HFFc6 (cell line): ENCODE measurements around the gene MAPK11. TPM values are rescaled to one million over a fixed set of nuclear protein-coding genes. Genes with fewer than 3 reads are reported as not detected.

Source experiments
- DNase-seq: peaks from one replicate; pipeline ENCODE4 v3.0.0-alpha.2; 2018
- H3K27ac Mint-ChIP-seq: 2 replicates; pipeline ENCODE4 v1.8.0; 2020; ENCODE audit warnings: mild to moderate bottlenecking, mixed read lengths
- H3K27me3 Mint-ChIP-seq: 2 replicates; pipeline ENCODE4 v1.8.0; 2021; ENCODE audit warnings: mild to moderate bottlenecking, moderate library complexity, mixed read lengths; ENCODE audit not compliant: insufficient read depth
- H3K36me3 Mint-ChIP-seq: 2 replicates; pipeline ENCODE4 v1.8.0; 2021; ENCODE audit warnings: low read depth, mixed read lengths
- H3K4me1 Mint-ChIP-seq: 2 replicates; pipeline ENCODE4 v1.8.0; 2020; ENCODE audit warnings: low read depth, mixed read lengths
- H3K4me3 Mint-ChIP-seq: 2 replicates; pipeline ENCODE4 v1.8.0; 2020; ENCODE audit warnings: mild to moderate bottlenecking, moderate library complexity, mixed read lengths
- H3K9me3 Mint-ChIP-seq: 2 replicates; pipeline ENCODE4 v1.8.0; 2020; ENCODE audit warnings: mild to moderate bottlenecking, mixed read lengths
- total RNA-seq, 6 experiments: library from RNA; stranded (reverse); fragmentation: NEBNext Ultra II Directional; extraction: Animal tissue kit (Norgen Biotek cat#: 25700); gene quantifications; 2 replicates in 1 of 6; 3 replicates in 5 of 6; pipeline ENCODE4 v1.2.3, GENCODE V29; 2021
- TF ChIP-seq, protein P1 (sequence below): fragments of 200-600 bp; sonication (generic); IDR thresholded peaks from 2 replicates; pipeline ENCODE4 v1.5.0; 2021; ENCODE audit warnings: antibody characterized with exemption, mild to moderate bottlenecking

Gene MAPK11
- total RNA-seq, 6 experiments from 2014 or later, result 6.0 to 10.2 (median 7.8) TPM

DNA sequence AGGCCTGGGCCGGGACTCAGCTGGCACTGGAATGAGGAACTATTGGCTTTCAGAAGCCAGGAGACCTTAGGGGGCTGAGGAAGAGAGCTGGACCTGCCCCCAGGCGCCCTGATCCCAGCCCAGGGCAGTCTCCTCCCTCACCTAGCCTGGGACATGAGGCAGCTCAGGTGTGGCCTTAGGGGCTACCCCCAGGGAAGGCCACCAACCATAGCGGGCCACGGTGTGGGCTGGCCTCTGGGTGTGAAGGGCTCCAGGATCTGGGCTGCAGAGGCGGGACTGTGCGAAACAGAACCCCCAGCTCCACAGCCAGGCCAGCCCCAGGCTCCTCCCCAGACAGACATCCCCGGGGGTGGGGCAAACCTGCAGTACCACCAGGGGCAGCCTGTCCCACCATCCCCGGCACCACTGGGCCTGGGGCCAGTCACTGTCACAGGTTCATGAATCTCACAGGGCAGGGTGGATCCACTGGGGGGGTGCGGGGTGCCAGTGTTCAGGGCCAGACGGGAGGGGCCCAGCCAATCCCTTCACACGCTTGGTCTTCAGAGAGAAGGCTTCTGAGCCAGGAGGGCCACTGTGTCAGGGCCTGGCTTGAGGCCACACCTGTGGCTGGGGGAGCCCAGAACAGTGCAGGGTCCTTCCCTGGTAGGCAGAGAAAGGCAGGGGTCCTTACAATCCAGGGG lies 33.8 kb upstream of the MAPK11 start:
- TF ChIP-seq, protein P1, sequence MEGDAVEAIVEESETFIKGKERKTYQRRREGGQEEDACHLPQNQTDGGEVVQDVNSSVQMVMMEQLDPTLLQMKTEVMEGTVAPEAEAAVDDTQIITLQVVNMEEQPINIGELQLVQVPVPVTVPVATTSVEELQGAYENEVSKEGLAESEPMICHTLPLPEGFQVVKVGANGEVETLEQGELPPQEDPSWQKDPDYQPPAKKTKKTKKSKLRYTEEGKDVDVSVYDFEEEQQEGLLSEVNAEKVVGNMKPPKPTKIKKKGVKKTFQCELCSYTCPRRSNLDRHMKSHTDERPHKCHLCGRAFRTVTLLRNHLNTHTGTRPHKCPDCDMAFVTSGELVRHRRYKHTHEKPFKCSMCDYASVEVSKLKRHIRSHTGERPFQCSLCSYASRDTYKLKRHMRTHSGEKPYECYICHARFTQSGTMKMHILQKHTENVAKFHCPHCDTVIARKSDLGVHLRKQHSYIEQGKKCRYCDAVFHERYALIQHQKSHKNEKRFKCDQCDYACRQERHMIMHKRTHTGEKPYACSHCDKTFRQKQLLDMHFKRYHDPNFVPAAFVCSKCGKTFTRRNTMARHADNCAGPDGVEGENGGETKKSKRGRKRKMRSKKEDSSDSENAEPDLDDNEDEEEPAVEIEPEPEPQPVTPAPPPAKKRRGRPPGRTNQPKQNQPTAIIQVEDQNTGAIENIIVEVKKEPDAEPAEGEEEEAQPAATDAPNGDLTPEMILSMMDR, result peak; percentile 28; the same call in 1 of the 2 replicates
- Mint-ChIP-seq H3K27ac (peak overlapping the region; percentile 93), H3K4me3 (peak overlapping the region; percentile 92), H3K36me3 (no peaks in the 10 kb centered on the region), H3K27me3 (peaks cover 4% of the 10 kb centered on the region), H3K4me1 (peaks cover 54% of the 10 kb centered on the region), H3K9me3 (no peaks in the 10 kb centered on the region)
- DNase-seq, result peak; percentile 21

- no peaks in the 10 kb centered on the region for H3K36me3 Mint-ChIP-seq
- TF ChIP-seq, protein P1, result no peak
- H3K27ac Mint-ChIP-seq, result peak overlapping the region; percentile 93
- peak overlapping the region; percentile 92; the same call in 1 of the 2 replicates for H3K4me3 Mint-ChIP-seq
- H3K9me3 Mint-ChIP-seq, result no peaks in the 10 kb centered on the region
- peaks cover 4% of the 10 kb centered on the region for H3K27me3 Mint-ChIP-seq
- peaks cover 49% of the 10 kb centered on the region for H3K4me1 Mint-ChIP-seq
- DNase-seq, result no peak
Observed at GRCh38 chr22:50303515-50303847, 33.3 kb upstream of the MAPK11 start.

- H3K4me3 Mint-ChIP-seq, result peak overlapping the region; percentile 42
- no peak for DNase-seq
- H3K9me3 Mint-ChIP-seq, result no peaks in the 10 kb centered on the region
- H3K27me3 Mint-ChIP-seq, result peaks cover 5% of the 10 kb centered on the region
- H3K27ac Mint-ChIP-seq, result peak overlapping the region; percentile 93
- peaks cover 52% of the 10 kb centered on the region for H3K4me1 Mint-ChIP-seq
- TF ChIP-seq, protein P1, result no peak
- H3K36me3 Mint-ChIP-seq, result no peaks in the 10 kb centered on the region
Observed at GRCh38 chr22:50302564-50302963, 32.4 kb upstream of the MAPK11 start.

GRCh38 chr22:50302041-50302541 lies 31.9 kb upstream of the MAPK11 start:
- Mint-ChIP-seq H3K27me3 (peaks cover 5% of the 10 kb centered on the region), H3K9me3 (no peaks in the 10 kb centered on the region), H3K4me3 (peak overlapping the region; percentile 65), H3K36me3 (no peaks in the 10 kb centered on the region), H3K4me1 (peaks cover 56% of the 10 kb centered on the region), H3K27ac (peak overlapping the region; percentile 93)
- no peak for DNase-seq
- TF ChIP-seq, protein P1, result no peak

DNA sequence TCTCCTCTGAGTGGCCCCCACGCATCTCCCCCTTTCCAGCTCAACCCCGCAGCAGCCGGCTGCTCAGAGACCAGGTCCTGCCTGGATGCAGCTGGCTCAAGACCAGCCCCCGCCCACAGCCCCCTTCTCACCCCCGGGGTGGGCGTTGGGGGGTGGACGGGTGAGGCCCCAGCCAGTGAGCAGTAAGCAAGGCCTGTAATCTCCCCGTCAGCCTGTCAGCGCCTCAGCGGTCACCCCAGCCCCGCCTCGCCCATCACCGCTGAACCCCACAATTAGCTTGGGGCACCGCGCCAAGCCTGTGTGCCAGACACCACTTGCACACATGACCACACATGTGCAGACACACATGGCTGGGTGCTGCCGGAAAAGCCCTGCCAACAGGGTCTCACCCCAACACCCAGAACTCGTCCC lies 31.4 kb upstream of the MAPK11 start:
- TF ChIP-seq, protein P1, result no peak
- H3K9me3 Mint-ChIP-seq, result no peaks in the 10 kb centered on the region
- peaks cover 5% of the 10 kb centered on the region for H3K27me3 Mint-ChIP-seq
- peak; percentile 46 for DNase-seq
- H3K4me1 Mint-ChIP-seq, result peaks cover 56% of the 10 kb centered on the region
- H3K36me3 Mint-ChIP-seq, result no peaks in the 10 kb centered on the region
- H3K4me3 Mint-ChIP-seq, result peak overlapping the region; percentile 65
- H3K27ac Mint-ChIP-seq, result peak overlapping the region; percentile 93
